Activated CD4-positive, alpha-beta T cell treated with anti-CD3 and anti-CD28 coated beads, Interleukin-2, Interleukin-6, amounts not matched to agents 100 ng/mL and 50 ng/mL, durations not matched to agents 16 hours and 8 hours (primary cell): Measurements from ENCODE around the gene CNDP2.
"Not testable (repeated sequence)": the region's sequence is repeated elsewhere in the genome, so short reads cannot be mapped to it uniquely, and the experiment has no call there.

ENCODE experiments used
- DNase-seq: peaks from one replicate; pipeline ENCODE4 v3.0.0-alpha.2; 2020

CNDP2 gene

DNA sequence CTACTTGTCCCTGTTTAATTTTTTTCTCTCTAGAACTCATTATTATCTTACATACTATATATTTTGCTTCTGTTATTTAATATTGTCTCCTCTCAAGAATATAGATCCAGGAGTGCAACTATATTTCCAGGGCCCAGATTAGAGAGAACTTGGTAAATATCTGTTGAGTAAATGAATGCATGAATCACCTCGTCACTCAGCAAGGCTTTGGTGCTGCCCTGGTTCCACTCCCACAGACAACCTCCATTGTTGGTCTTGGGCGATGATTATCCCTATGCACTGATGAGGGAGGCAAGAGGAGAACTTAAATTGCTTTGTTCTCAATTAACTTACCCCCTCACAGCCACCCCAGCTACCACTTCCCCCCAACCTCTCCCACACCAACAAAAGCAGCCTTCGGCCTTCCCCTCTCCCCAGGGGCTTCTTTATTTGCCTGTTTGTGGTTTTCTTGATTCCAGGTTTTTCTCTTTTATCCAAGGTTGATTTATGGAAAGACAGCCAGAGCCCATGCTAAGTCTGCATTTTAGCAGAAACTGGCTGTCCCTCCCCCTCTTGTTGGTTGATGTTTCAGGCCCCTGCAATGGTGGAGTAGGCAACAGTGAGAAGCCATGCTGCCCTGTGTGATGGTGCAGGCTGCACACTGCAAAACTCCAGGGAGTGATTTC is 22.1 kb upstream of the CNDP2 start:
- no peak for DNase-seq

- no peak for DNase-seq
Observed at GRCh38 chr18:74476140-74476539, 20.0 kb upstream of the CNDP2 start.

- DNase-seq, result no peak
Observed at GRCh38 chr18:74477771-74478170, 18.4 kb upstream of the CNDP2 start.

DNA sequence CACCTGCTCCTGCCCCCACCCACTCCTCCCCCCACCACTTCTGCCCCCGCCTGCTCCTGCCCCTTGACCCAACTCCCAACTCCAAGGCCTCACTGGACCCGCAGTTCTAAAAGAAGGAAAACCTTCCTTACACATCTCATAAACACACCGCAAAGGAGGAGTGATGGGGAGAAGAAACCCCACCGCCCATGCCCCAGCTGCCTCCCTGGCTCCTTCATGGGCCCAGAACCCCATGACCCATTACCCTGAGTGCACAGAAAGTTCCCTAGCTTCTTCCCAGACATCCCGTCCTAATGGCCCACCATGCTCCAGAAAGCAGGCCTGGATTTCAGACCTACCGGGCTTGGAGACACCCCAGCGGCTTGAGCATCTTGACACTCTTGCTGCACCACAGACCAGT is 17.8 kb upstream of the CNDP2 start:
- no peak for DNase-seq

DNA sequence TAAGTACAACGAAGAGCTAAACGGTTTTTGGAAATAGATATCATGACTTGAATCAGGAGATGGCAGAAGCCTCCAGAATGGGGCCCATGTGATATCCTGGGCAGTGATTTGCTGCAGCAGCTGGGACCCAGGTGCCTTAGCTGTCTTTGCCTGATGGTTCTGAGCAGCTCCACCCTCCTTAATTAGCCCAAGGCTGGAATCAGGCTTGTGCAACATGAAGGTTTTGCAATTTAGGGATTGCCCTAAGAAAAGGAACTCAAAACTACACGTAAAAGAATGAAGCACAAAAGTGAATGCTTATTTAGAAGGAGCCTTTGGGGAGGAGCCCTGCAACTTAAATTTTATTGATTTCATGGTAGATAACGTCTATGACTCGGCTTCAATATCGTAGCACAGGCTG is 17.3 kb upstream of the CNDP2 start:
- no peak for DNase-seq

- DNase-seq, result no peak
Observed at GRCh38 chr18:74479486-74480148, 16.5 kb upstream of the CNDP2 start.

GRCh38 chr18:74480149-74480651 is 16.0 kb upstream of the CNDP2 start:
- DNase-seq, result no peak

DNA sequence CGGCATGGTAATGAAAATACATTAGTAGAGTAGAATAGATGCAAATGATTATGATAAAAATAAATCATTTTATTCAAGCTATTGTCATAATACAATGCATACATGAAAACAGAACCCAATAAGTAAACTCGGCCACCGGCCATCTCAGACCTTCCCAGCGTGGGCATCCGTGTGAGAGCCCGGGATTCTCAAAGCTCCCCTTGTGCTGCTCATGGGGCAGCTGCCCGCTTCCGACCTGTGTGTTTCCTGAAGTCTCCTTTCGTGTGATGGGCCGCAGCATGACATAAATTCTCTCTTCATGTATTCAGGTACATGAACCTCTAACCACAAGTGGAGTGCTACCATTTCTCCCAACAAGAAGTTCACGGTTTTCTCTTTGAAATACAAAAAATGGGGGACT is 13.5 kb upstream of the CNDP2 start:
- DNase-seq, result no peak

DNA sequence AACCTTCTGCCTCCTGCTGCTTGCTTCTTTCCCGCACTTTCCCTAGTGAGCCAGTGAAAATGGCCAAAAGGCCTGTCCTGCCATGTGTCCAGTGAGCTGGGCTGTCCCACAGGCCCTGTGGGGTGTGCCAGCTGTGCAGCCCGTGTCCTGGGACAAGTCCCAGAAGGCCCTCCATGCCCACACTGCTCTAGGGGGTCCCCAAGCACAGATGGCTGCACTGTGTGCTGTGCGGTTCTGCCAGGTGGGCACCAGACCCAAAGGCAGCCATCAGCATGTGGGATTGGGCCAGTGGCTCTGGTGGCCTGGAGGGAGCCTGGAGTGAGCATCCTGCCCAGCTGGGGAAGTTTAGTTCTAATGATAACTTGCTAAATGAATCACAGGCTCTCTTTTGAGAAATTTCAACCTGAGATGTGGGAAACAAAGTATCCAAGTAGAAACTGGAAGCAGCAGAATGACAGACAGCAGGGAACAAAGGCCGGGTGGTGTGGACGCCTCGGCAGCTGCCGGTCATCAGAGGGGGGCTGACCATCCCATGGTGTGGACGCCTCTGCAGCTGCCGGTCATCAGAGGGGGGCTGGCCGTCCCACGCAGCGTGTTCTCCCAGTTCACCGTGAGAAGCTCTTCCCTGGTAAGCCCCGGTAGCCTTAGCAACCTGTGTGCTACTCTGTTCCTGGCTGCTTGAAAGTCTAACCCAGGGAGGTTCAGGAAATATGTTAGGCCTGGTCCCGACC is 9.9 kb upstream of the CNDP2 start:
- no peak for DNase-seq

GRCh38 chr18:74488354-74488753 is 7.8 kb upstream of the CNDP2 start:
- no peak for DNase-seq

- no peak for DNase-seq
Observed at GRCh38 chr18:74488864-74489263, 7.3 kb upstream of the CNDP2 start.

DNA sequence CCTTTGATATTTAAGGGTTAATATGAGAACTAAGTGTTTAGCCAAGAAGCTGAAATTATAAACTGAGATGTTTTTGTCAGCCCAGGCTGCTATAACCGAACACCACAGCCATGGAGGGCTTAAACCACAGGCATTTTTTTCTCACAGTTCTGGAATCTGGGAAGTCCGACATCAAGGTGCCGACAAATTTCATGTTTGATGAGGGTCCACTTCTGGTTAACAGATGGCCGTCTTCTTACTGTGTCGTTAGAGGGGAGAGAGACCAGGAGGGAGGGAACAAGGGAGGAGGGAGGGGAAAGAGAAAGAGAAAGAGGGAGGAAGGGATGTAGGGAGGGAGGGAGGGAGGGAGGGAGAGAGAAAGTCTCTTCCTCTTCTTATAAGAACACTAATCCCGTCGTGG is 6.5 kb upstream of the CNDP2 start:
- DNase-seq, result no peak

- no peak for DNase-seq
Observed at GRCh38 chr18:74492259-74492658, 3.9 kb upstream of the CNDP2 start.

DNA sequence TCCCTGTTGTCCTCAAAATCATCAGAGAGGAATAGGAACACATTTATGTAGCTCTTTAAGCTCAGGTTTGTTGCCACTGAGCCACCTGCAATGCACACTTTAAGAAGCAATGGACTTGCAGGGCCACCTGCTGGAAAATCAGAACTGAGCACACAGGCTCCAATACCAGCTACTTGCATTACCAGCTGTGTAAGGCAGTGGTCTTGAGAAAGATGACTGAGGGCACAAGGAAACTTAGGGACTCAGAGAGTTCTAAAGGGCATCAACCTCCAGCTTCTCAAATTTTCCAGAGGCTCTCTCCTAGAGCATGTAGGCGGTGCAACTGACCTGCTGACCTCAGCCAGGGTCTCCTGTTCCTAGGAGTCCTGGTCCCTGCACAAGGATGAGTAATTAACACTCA is 2.5 kb upstream of the CNDP2 start:
- peak; percentile 50 for DNase-seq

DNA sequence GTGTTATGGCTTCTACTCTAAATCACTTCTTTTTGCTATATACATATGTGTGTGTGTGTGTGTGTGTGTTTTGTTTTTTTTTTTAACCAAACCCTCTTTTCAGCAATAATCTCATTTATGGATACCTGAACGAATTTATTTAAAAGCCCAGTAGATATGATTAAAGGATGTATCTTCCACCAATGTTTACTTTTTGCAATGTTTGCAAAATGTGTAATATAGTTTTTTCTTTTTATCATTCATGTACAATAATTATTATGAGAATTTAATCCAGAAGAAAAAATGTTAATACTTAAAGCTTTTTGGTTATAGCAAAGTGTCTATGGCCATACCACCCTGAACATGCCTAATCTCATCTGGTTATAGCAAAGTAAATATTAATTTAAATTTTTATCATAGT is 1.6 kb upstream of the CNDP2 start:
- DNase-seq, result no peak

GRCh38 chr18:74496508-74497323 is 553 bp downstream of the CNDP2 start:
- DNase-seq, result peak; percentile 50

- DNase-seq, result peak; percentile 21
Observed at GRCh38 chr18:74497324-74497676, 1.1 kb downstream of the CNDP2 start.

DNA sequence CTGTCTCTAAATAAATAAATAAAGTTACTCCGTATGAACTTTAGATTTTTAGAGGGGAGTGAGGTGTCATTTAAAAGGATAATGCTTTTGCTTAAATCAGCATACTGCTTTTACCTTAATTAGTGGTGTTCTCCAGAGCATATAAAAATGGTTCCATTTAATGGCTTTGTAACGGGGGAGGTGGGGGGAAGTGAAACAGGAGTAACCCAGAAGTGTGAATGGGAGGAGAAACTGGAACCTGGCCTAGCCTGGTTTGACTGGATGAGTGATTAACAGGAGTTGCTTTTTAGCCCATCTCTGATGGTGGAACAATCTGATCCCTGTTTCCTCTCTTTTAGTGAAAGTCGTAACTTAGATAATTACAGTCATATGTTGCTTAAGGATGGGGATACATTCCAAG is 1.6 kb downstream of the CNDP2 start:
- no peak for DNase-seq

DNA sequence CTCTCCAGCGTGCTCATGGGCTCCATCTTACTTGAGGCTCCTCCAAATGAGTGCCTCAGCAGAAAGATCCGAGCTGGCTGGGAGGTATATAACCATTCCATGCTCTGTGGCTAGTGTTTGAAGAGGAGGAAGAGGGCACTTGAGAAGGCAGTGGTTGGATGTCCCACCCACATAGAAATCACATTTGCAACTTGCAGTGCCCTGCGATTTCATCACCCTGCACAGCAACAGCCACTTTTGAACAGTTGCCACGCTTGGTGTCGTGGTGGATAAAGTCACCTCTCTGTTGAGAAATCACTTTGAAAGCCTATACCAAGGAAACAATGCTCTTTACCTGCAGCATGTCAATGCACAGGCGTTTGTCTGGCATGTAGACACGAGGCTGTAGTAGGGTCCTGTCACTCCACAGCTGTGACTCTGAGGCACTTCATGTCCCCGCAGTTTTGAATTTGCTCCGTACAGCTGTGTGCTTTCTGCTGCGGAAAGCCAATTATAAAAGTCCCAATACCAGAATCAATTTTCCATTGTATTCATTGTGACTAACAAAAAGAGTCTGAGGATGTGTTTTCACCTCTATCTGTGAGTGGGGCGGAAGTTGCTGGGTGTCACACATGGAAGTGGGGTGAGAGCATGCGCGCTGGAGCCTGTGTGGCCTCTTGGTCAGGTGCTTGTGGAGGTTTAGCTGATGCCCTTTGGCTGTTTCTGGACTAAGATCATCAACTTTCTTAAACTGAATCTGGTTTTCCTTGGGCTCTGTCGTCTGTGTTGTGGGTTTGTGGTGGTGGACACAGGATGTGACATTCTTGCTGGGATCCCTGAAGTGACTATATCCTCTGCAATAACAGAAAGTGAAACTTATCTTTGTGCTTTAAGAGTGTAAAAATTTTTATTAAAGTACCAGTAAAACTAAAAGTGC is 2.8 kb downstream of the CNDP2 start:
- peak; percentile 87 for DNase-seq

DNA sequence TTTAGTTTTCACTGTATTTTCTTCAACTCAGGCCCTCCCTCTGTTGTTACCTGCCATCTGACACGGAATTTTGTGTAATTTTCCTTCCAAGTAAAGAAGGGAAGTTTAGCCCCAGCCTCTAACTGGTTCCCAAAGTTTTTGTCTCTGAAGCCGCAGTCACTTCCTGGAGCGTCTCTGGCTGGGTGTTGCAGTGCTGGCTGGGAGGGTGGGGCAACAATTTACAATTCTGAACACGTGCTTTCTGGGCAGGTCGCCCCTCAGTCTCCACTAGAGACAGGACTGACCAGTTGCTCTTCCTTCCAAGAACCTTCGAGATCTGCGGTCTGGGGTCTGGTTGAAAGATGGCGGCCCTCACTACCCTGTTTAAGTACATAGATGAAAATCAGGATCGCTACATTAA is 3.5 kb downstream of the CNDP2 start:
- peak; percentile 76 for DNase-seq

DNA sequence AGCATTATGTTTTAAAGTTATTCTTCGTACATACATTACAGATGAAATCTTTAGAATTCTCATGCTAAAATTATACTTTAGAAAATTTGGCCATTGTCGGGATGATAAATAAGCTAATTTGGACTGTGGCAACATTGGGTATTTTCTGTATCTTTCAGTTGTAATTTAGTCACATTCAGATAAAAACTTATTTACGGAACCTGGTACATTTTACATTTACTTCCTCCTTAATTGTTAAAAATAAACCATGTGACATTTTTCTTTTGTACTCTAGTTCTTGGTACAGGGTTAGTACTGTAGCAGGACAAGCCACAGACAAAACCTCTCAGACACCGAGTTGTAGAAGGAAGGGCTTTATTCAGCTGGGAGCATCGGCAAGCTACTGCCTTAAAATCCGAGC is 4.2 kb downstream of the CNDP2 start:
- DNase-seq, result no peak

- DNase-seq, result not testable (repeated sequence)
Observed at GRCh38 chr18:74500774-74501173, 4.6 kb downstream of the CNDP2 start.
